Stimulated activated CD8-positive, alpha-beta memory T cell treated with anti-CD3 and anti-CD28 coated beads, Interleukin-15, amount 100 ng/mL, for 48 hours (primary cell): ENCODE measurements around the gene ZNF780B.
"Not testable (repeated sequence)": the region's sequence is repeated elsewhere in the genome, so short reads cannot be mapped to it uniquely, and the experiment has no call there.

ENCODE experiments used
- DNase-seq, 2 donors: peaks; one replicate each; pipeline ENCODE4 v3.0.0-alpha.2; 2020; ENCODE audit warnings: low read depth in 2 of 2

Gene ZNF780B

GRCh38 chr19:40055832-40056504 is at the start of gene ZNF780B:
TSS of gene ZNF780B (minus strand) at chr19:40056231. CDS start at chr19:40050332, 5,899 bp downstream.
- peak; percentile 49 for DNase-seq

GRCh38 chr19:40104754-40105153 is 48.7 kb upstream of the ZNF780B start:
- DNase-seq = no peak

- no peak for DNase-seq
These were observed 47.6 kb upstream of the ZNF780B start for GRCh38 chr19:40103600-40103999.

- DNase-seq = no peak
These were observed 45.8 kb upstream of the ZNF780B start for GRCh38 chr19:40101813-40102212.

GRCh38 chr19:40093416-40093815 is 37.4 kb upstream of the ZNF780B start:
- no peak for DNase-seq

GRCh38 chr19:40091205-40092129 is 35.4 kb upstream of the ZNF780B start:
- DNase-seq = no peak

- peak; percentile 58 to 69 for DNase-seq
These were observed 34.5 kb upstream of the ZNF780B start, which contains the start of gene ZNF780A for GRCh38 chr19:40090241-40091204. TSS of gene ZNF780A (minus strand) at chr19:40090943. CDS start at chr19:40084753, 6,190 bp downstream.

GRCh38 chr19:40089462-40089861 is 33.4 kb upstream of the ZNF780B start:
- DNase-seq = no peak

- no peak for DNase-seq
These were observed 32.4 kb upstream of the ZNF780B start for GRCh38 chr19:40088299-40089047.

GRCh38 chr19:40084948-40085347 is 28.9 kb upstream of the ZNF780B start:
- DNase-seq = no peak

GRCh38 chr19:40081411-40081810 is 25.4 kb upstream of the ZNF780B start:
- no peak for DNase-seq

- DNase-seq = no peak
These were observed 24.3 kb upstream of the ZNF780B start for GRCh38 chr19:40080289-40080688.

- DNase-seq = no peak
These were observed 22.3 kb upstream of the ZNF780B start for GRCh38 chr19:40078377-40078776.

- no peak for DNase-seq
These were observed 14.0 kb upstream of the ZNF780B start for GRCh38 chr19:40070058-40070457.

GRCh38 chr19:40059624-40060023 is 3.6 kb upstream of the ZNF780B start:
- no peak for DNase-seq

GRCh38 chr19:40057166-40057565 is 1.1 kb upstream of the ZNF780B start:
- DNase-seq = no peak

- no peak for DNase-seq
These were observed 474 bp upstream of the ZNF780B start for GRCh38 chr19:40056505-40056904.

GRCh38 chr19:40055049-40055448 is 982 bp downstream of the ZNF780B start:
- no peak for DNase-seq

GRCh38 chr19:40054632-40055031 is 1.4 kb downstream of the ZNF780B start:
- DNase-seq = no peak

GRCh38 chr19:40053491-40053890 is 2.5 kb downstream of the ZNF780B start:
- no peak for DNase-seq

- DNase-seq = not testable (repeated sequence)
These were observed 14.3 kb downstream of the ZNF780B start for GRCh38 chr19:40041718-40042117.
